Ectodermal cell (in vitro differentiated cells): ENCODE measurements around the gene CFTR.
"Not testable (repeated sequence)": the region's sequence is repeated elsewhere in the genome, so short reads cannot be mapped to it uniquely, and the experiment has no call there.

Experiments
- H3K27ac ChIP-seq: 2 replicates; pipeline ENCODE4 v1.7.0; 2013; ENCODE audit warnings: mild to moderate bottlenecking, low read depth, low read length; ENCODE audit not compliant: insufficient read depth, poor library complexity, severe bottlenecking
- H3K27me3 ChIP-seq: 2 replicates; pipeline ENCODE4 v1.7.0; 2013; ENCODE audit warnings: mild to moderate bottlenecking, low read length; ENCODE audit not compliant: insufficient read depth, control insufficient read depth, poor library complexity, severe bottlenecking
- H3K36me3 ChIP-seq: one replicate; pipeline ENCODE4 v1.7.0; 2013; ENCODE audit warnings: low read length; ENCODE audit not compliant: control insufficient read depth, insufficient read depth
- H3K4me1 ChIP-seq: one replicate; pipeline ENCODE4 v1.7.0; 2013; ENCODE audit warnings: low read length; ENCODE audit not compliant: control insufficient read depth, insufficient read depth
- H3K4me3 ChIP-seq: 2 replicates; pipeline ENCODE4 v1.7.0; 2013; ENCODE audit warnings: low read depth, low read length, control low read depth; ENCODE audit not compliant: insufficient read depth
- H3K9me3 ChIP-seq: 2 replicates; pipeline ENCODE4 v1.7.0; 2013; ENCODE audit warnings: mild to moderate bottlenecking, low read length, moderate library complexity; ENCODE audit not compliant: control insufficient read depth
- WGBS, 2 experiments: methylation state at CpG; one replicate each; pipeline ENCODE4 v1.1.7; 2013; ENCODE audit warnings: missing lambda C conversion rate in 2 of 2; 5-methylcytosine and 5-hydroxymethylcytosine counted together

CFTR gene

DNA sequence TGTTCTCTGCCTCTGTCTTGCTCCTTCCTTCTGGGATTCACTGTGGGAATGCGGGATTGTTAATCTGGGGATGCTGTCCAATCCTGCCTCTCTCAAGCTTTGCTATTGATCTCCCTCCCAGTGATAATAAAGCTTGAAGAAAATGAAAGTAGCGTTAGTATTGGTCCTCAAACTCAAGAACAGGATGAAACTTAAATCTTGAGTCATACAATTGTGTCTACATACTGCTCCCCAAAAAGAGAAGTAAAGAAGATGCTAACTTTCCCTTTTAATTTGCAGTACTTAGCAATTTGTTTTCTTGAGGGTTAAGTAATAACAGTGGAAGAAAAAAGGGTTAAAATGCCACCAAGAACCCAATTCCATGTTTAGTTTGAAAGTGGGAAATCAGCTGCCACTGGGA is 13.6 kb downstream of the CFTR start:
- H3K27ac ChIP-seq: no peak overlapping the region
- no peaks in the 10 kb centered on the region for H3K27me3 ChIP-seq
- no peaks in the 10 kb centered on the region for H3K9me3 ChIP-seq
- H3K4me1 ChIP-seq: no peaks in the 10 kb centered on the region
- 86 to 100% methylated on average over 2 of the region's 2 CpGs for WGBS, 2 experiments
- H3K4me3 ChIP-seq: no peak overlapping the region
- no peaks in the 10 kb centered on the region for H3K36me3 ChIP-seq

- 100% methylated on average over 1 of the region's 1 CpG for WGBS, 2 experiments
- H3K4me3 ChIP-seq: no peak overlapping the region
- no peak overlapping the region for H3K27ac ChIP-seq
Measured at GRCh38 chr7:117495308-117495707, 15.5 kb downstream of the CFTR start.

DNA sequence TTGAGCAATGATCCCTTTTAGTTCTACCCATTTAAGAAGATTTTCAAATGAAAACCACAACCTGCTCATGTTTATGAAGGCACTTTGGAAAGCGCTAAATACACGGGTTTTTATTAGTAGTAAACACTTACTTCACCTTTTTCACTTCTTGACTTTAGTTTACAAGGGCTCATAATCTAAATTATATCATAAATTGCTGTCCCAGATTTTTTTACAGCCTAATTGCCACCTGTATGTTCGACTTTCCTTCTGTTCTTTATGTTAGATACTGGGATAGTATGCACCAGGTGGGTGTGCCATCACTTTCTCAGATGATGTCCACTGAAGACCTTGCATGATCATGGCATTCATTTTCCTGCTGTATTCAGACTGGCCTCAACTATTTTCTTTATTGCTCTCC is 22.5 kb downstream of the CFTR start:
- Histone ChIP-seq H3K9me3 (no peaks in the 10 kb centered on the region), H3K4me1 (no peaks in the 10 kb centered on the region), H3K27ac (no peak overlapping the region), H3K36me3 (no peaks in the 10 kb centered on the region), H3K4me3 (no peak overlapping the region), H3K27me3 (no peaks in the 10 kb centered on the region)
- WGBS, 2 experiments: 96 to 99% methylated on average over 3 of the region's 3 CpGs

More at GRCh38 chr7:117495308-117495707, 15.5 kb downstream of the CFTR start:
- Histone ChIP-seq H3K27me3 (no peaks in the 10 kb centered on the region), H3K36me3 (no peaks in the 10 kb centered on the region), H3K9me3 (no peaks in the 10 kb centered on the region), H3K4me1 (no peaks in the 10 kb centered on the region)

- Histone ChIP-seq H3K27me3 (no peaks in the 10 kb centered on the region), H3K27ac (no peak overlapping the region), H3K4me1 (no peaks in the 10 kb centered on the region), H3K36me3 (no peaks in the 10 kb centered on the region), H3K4me3 (no peak overlapping the region), H3K9me3 (no peaks in the 10 kb centered on the region)
- WGBS, 2 experiments: 89 to 91% methylated on average over 3 of the region's 3 CpGs
Measured at GRCh38 chr7:117505238-117505637, 25.4 kb downstream of the CFTR start.

DNA sequence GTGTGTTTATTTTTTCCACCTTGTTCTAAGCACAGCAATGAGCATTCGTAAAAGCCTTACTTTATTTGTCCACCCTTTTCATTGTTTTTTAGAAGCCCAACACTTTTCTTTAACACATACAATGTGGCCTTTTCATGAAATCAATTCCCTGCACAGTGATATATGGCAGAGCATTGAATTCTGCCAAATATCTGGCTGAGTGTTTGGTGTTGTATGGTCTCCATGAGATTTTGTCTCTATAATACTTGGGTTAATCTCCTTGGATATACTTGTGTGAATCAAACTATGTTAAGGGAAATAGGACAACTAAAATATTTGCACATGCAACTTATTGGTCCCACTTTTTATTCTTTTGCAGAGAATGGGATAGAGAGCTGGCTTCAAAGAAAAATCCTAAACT is 28.9 kb downstream of the CFTR start:
- Histone ChIP-seq H3K27ac (no peak overlapping the region), H3K9me3 (no peaks in the 10 kb centered on the region), H3K36me3 (no peaks in the 10 kb centered on the region), H3K4me1 (no peaks in the 10 kb centered on the region), H3K4me3 (no peak overlapping the region), H3K27me3 (no peaks in the 10 kb centered on the region)
- 90 to 100% methylated on average over 1 of the region's 1 CpG for WGBS, 2 experiments

DNA sequence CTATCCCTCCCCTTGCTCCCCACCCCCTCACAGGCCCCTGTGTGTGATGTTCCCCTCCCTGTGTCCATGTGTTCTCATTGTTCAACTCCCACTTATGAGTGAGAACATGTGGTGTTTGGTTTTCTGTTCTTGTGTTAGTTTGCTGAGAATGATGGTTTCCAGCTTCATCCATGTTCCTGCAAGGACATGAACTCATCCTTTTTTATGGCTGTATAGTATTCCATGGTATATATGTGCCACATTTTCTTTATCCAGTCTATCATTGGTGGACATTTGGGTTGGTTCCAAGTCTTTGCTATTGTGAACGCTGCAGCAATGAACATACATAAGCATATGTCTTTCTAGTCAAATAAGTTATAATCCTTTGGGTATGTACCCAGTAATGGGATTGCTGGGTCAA is 37.4 kb downstream of the CFTR start:
- 75% methylated on average over 1 of the region's 1 CpG; no CpG with 5 or more reads in 1 of the 2 experiments for WGBS, 2 experiments
- not testable (repeated sequence) for H3K27me3 ChIP-seq, H3K4me1 ChIP-seq, H3K9me3 ChIP-seq, H3K36me3 ChIP-seq, H3K4me3 ChIP-seq, H3K27ac ChIP-seq

GRCh38 chr7:117530390-117530789 is 50.6 kb downstream of the CFTR start:
- Histone ChIP-seq H3K4me3 (no peak overlapping the region), H3K27ac (no peak overlapping the region), H3K9me3 (no peaks in the 10 kb centered on the region), H3K4me1 (no peaks in the 10 kb centered on the region), H3K36me3 (no peaks in the 10 kb centered on the region), H3K27me3 (no peaks in the 10 kb centered on the region)

DNA sequence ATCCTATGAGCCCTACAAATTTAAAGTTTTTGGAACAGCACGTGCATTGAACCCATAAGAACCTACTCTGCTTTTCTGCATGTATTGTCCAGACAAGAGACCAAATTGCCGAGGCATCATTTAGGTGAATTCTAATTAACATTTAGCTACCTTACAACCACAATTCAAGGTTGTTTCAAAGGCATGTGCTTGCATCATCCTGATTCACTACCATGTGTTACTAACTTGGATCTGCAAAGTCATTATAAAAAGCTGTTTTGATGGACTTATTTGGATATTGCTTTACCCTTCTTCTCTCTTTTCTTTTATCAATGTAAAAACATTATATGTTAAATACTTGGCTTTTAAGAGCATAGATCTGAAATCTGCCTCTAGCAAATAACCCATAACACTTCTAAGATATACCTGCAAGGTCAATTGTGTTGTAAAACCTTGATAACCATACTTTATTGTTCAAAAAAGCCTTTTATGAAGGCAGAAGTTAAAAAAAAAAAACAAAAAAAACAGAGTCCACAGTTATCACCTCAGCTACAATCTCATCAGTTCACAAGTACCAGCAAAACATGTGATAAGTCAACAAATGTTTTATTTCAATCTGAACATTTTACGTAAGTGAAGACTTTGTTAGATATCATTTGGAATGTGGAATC is 51.9 kb downstream of the CFTR start:
- no peak overlapping the region for H3K27ac ChIP-seq
- H3K36me3 ChIP-seq: no peaks in the 10 kb centered on the region
- WGBS, 2 experiments: 88 to 94% methylated on average over 3 of the region's 3 CpGs
- no peaks in the 10 kb centered on the region for H3K9me3 ChIP-seq
- no peaks in the 10 kb centered on the region for H3K4me1 ChIP-seq
- H3K4me3 ChIP-seq: no peak overlapping the region
- no peaks in the 10 kb centered on the region for H3K27me3 ChIP-seq

DNA sequence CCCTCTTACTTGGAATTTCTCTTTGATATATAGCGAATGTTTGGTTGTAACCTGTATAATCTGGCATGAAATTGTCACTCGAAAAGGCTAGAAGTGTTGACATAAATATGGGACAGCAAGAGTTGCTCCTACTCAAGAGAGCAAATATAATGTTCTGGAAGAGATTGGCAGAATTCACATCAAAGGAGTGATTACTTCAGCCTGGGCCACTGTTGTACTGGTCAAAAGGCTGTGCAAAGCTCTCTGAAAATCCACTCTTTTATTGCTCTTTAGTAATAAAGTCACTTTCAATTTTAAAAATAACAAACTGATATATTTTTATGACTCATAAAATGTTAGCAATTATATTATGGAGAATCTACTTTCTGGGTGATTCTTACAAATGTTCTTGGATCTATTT is 58.2 kb downstream of the CFTR start:
- H3K36me3 ChIP-seq: no peaks in the 10 kb centered on the region
- no peak overlapping the region for H3K4me3 ChIP-seq
- H3K27me3 ChIP-seq: no peaks in the 10 kb centered on the region
- H3K27ac ChIP-seq: no peak overlapping the region
- H3K4me1 ChIP-seq: no peaks in the 10 kb centered on the region
- H3K9me3 ChIP-seq: no peaks in the 10 kb centered on the region
- 90 to 91% methylated on average over 2 of the region's 2 CpGs for WGBS, 2 experiments

- no peak overlapping the region for H3K4me3 ChIP-seq
- no peaks in the 10 kb centered on the region for H3K36me3 ChIP-seq
- 91 to 94% methylated on average over 2 of the region's 2 CpGs for WGBS, 2 experiments
- H3K27ac ChIP-seq: no peak overlapping the region
- H3K4me1 ChIP-seq: no peaks in the 10 kb centered on the region
- no peaks in the 10 kb centered on the region for H3K27me3 ChIP-seq
- H3K9me3 ChIP-seq: no peaks in the 10 kb centered on the region
Measured at GRCh38 chr7:117544061-117544460, 64.2 kb downstream of the CFTR start.

GRCh38 chr7:117548035-117548434 is 68.2 kb downstream of the CFTR start:
- no peaks in the 10 kb centered on the region for H3K9me3 ChIP-seq
- H3K27ac ChIP-seq: no peak overlapping the region
- no peaks in the 10 kb centered on the region for H3K4me1 ChIP-seq
- no peak overlapping the region for H3K4me3 ChIP-seq
- no peaks in the 10 kb centered on the region for H3K27me3 ChIP-seq
- 83% methylated on average over 2 of the region's 2 CpGs; no CpG with 5 or more reads in 1 of the 2 experiments for WGBS, 2 experiments
- H3K36me3 ChIP-seq: no peaks in the 10 kb centered on the region
